Dedifferentiated amniotic fluid mesenchymal stem cell (primary cell): ENCODE measurements around the gene S100A5.
"Not testable (repeated sequence)": the region's sequence is repeated elsewhere in the genome, so short reads cannot be mapped to it uniquely, and the experiment has no call there.

Source experiments
- DNase-seq: peaks from one replicate; pipeline ENCODE4 v3.0.0-alpha.2; 2016; ENCODE audit errors: extremely low spot score

The S100A5 gene

GRCh38 chr1:153566414-153567371, 26.0 kb upstream of the S100A5 start:
- peak; percentile 98 for DNase-seq

- peak; percentile 89 for DNase-seq
Measured at GRCh38 chr1:153565529-153566374, 25.0 kb upstream of the S100A5 start, which contains the start of gene S100A2. TSS of gene S100A2 (minus strand) at chr1:153565844. CDS start at chr1:153563877, 1,967 bp downstream.

GRCh38 chr1:153563991-153564390, 23.3 kb upstream of the S100A5 start:
- DNase-seq, result no peak

- no peak for DNase-seq
Measured at GRCh38 chr1:153563483-153563901, 22.8 kb upstream of the S100A5 start.

GRCh38 chr1:153562021-153562420, 21.3 kb upstream of the S100A5 start:
- not testable (repeated sequence) for DNase-seq

GRCh38 chr1:153561466-153561985, 20.8 kb upstream of the S100A5 start:
- DNase-seq, result no peak

GRCh38 chr1:153560771-153561465, 20.2 kb upstream of the S100A5 start:
- DNase-seq, result no peak

- no peak for DNase-seq
Measured at GRCh38 chr1:153560241-153560640, 19.5 kb upstream of the S100A5 start.

GRCh38 chr1:153557877-153558276, 17.1 kb upstream of the S100A5 start:
- DNase-seq, result no peak

- DNase-seq, result no peak
Measured at GRCh38 chr1:153556348-153556747, 15.6 kb upstream of the S100A5 start.

- no peak for DNase-seq
Measured at GRCh38 chr1:153553830-153554541, 13.3 kb upstream of the S100A5 start.

GRCh38 chr1:153553096-153553495, 12.4 kb upstream of the S100A5 start:
- DNase-seq, result no peak

- DNase-seq, result no peak
Measured at GRCh38 chr1:153552335-153552734, 11.6 kb upstream of the S100A5 start.

GRCh38 chr1:153550827-153551500, 10.2 kb upstream of the S100A5 start:
- DNase-seq, result no peak

GRCh38 chr1:153550398-153550758, 9.6 kb upstream of the S100A5 start:
- DNase-seq, result no peak

- DNase-seq, result no peak
Measured at GRCh38 chr1:153549741-153550397, 9.1 kb upstream of the S100A5 start.

GRCh38 chr1:153548722-153549688, 8.3 kb upstream of the S100A5 start, which contains the start of gene S100A3:
TSS of gene S100A3 (minus strand) at chr1:153549258. CDS start at chr1:153548485, 773 bp downstream.
- peak; percentile 87 for DNase-seq
